ENCODE measurements around the gene CMSS1. TPM values are rescaled to one million over a fixed set of nuclear protein-coding genes. Genes with fewer than 3 reads are reported as not detected.
A peak's percentile ranks its signal among the peaks of the same experiment; 100 is the strongest.

CMSS1 gene
- total RNA-seq, 1 experiment from 2014 or later, result 86.3 TPM

DNA sequence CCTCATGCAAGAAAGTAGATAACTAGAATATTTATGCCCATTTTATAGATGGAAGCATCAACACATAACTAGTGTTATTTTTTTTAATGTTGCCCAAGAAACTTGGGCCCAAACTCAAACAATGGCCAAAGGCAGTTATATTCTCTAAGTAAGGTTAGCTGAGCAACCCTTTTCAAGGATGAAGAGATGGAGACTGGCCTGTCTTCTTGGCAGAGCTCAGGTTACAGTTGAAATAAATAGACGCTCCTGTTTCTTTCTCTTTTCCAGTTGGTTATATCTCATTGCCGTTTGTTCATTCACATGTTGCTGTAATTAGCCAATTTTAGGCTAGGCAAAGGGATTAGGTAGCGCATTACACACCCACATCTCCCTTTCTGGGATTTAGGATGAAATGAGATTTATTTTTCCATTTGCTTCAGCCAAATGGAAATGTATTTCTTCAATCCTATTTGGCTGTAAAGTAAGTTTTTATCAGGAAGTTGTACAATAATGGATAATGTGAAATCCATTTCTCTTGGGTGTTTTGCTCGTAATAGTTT lies 93.2 kb downstream of the CMSS1 start:
- H3K4me3 ChIP-seq (ENCODE audit: low read depth in 2 of 2, low read length in 2 of 2), result no peak overlapping the region
- BruUV-seq (replicated peaks), result no TSS peak
- intact Hi-C loops (cut with micrococcal nuclease; ENCODE audit: unreplicated experiment) (no loop called here), in situ Hi-C loops (cut with HindIII; ENCODE audit: low pct_unique_long_range_greater_than_20kb, low sequenced_read_pairs) (no loop called here)
- ATAC-seq (no peak), DNase-seq (ENCODE audit: low read depth, low spot score) (no peak)
- H3K9me3 ChIP-seq (ENCODE audit: control insufficient read depth, insufficient read depth, low read depth, low read length), result no peaks in the 10 kb centered on the region
- POLR2A ChIA-PET, result no interaction called here
- H3K27me3 ChIP-seq (ENCODE audit: control insufficient read depth, insufficient read depth, low read length), result no peaks in the 10 kb centered on the region
- CTCF ChIA-PET, result no interaction called here
- H3K4me1 ChIP-seq (ENCODE audit: control insufficient read depth, insufficient read depth, low read length), result 0 out of 2 replicates have a peak, but pooled peaks cover 3% of the 10 kb centered on the region
- H3K36me3 ChIP-seq (ENCODE audit: control insufficient read depth, insufficient read depth, low read length), result no peaks in the 10 kb centered on the region
- TF ChIP-seq SIN3A (IDR thresholded peaks at IDR 0.05; ENCODE audit: borderline replicate concordance, insufficient read depth, low read depth, low read length), result no peak
- no peak for TF ChIP-seq REST (IDR thresholded peaks at IDR 0.05; ENCODE audit: insufficient read depth in 1 of 2, low read depth in 2 of 2, low read length in 1 of 2)
- no peak for TF ChIP-seq TCF7L2 (IDR thresholded peaks at IDR 0.05; ENCODE audit: low read depth, low read length)
- TF ChIP-seq, protein P1, sequence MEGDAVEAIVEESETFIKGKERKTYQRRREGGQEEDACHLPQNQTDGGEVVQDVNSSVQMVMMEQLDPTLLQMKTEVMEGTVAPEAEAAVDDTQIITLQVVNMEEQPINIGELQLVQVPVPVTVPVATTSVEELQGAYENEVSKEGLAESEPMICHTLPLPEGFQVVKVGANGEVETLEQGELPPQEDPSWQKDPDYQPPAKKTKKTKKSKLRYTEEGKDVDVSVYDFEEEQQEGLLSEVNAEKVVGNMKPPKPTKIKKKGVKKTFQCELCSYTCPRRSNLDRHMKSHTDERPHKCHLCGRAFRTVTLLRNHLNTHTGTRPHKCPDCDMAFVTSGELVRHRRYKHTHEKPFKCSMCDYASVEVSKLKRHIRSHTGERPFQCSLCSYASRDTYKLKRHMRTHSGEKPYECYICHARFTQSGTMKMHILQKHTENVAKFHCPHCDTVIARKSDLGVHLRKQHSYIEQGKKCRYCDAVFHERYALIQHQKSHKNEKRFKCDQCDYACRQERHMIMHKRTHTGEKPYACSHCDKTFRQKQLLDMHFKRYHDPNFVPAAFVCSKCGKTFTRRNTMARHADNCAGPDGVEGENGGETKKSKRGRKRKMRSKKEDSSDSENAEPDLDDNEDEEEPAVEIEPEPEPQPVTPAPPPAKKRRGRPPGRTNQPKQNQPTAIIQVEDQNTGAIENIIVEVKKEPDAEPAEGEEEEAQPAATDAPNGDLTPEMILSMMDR (IDR thresholded peaks at IDR 0.05), result no peak
- no peak for TF ChIP-seq POLR2AphosphoS5 (IDR thresholded peaks at IDR 0.05; ENCODE audit: low read depth, low read length)
- 0 out of 2 replicates have a peak overlapping the region, but pooled peaks have one; percentile 29 for H3K27ac ChIP-seq (ENCODE audit: low read length)

- ATAC-seq (no peak), DNase-seq (ENCODE audit: low read depth, low spot score) (no peak)
- ChIA-PET POLR2A (no interaction called here), CTCF (no interaction called here)
- Histone ChIP-seq H3K9me3 (ENCODE audit: control insufficient read depth, insufficient read depth, low read depth, low read length) (no peaks in the 10 kb centered on the region), H3K4me1 (ENCODE audit: control insufficient read depth, insufficient read depth, low read length) (0 out of 2 replicates have a peak, but pooled peaks cover 3% of the 10 kb centered on the region), H3K36me3 (ENCODE audit: control insufficient read depth, insufficient read depth, low read length) (no peaks in the 10 kb centered on the region), H3K27me3 (ENCODE audit: control insufficient read depth, insufficient read depth, low read length) (no peaks in the 10 kb centered on the region), H3K27ac (ENCODE audit: low read length) (no peak overlapping the region), H3K4me3 (ENCODE audit: low read depth in 2 of 2, low read length in 2 of 2) (no peak overlapping the region)
- in situ Hi-C loops (cut with HindIII; ENCODE audit: low pct_unique_long_range_greater_than_20kb, low sequenced_read_pairs), result no loop called here
- no peak for TF ChIP-seq TCF7L2 (IDR thresholded peaks at IDR 0.05; ENCODE audit: low read depth, low read length)
- no peak for TF ChIP-seq POLR2AphosphoS5 (IDR thresholded peaks at IDR 0.05; ENCODE audit: low read depth, low read length)
- TF ChIP-seq SIN3A (IDR thresholded peaks at IDR 0.05; ENCODE audit: borderline replicate concordance, insufficient read depth, low read depth, low read length), result no peak
- TF ChIP-seq, protein P1 (IDR thresholded peaks at IDR 0.05), result no peak
- TF ChIP-seq REST (IDR thresholded peaks at IDR 0.05; ENCODE audit: insufficient read depth in 1 of 2, low read depth in 2 of 2, low read length in 1 of 2), result no peak
- intact Hi-C loops (cut with micrococcal nuclease; ENCODE audit: unreplicated experiment), result no loop called here
- BruUV-seq (replicated peaks), result no TSS peak
Measured at GRCh38 chr3:99911433-99911832, 93.8 kb downstream of the CMSS1 start.
